Measurements from ENCODE around the gene LIX1.

LIX1 gene

DNA sequence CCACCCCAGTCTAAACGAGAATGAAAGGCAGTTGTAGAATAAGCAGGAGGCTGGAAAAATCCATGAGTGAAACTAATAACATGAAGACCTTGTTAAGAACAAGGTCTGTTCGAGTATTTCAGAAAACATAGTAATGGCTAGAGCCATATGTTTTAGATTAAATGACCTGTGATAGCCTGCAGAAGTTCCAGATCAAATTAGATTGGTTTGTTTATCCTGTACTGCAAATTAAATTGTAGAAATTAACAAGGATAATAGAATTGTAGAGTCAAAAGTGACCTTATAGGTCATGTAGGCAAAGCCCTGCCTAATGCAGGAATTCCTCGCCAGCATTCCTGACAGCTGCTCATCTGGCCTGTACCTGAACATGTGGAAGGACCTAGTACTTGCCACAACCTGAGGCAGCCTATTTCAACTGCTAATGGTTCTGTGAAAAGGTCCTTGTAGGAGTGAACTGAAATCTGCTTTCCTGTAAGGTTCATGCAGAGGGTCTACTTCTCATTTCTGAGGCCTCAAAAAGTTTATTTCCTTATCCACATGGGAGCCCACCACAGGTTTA, 17.2 kb downstream of the LIX1 start:
- Histone ChIP-seq H3K36me3 (ENCODE audit: control insufficient read depth, insufficient read depth, low read length) (no peaks in the 10 kb centered on the region), H3K27me3 (ENCODE audit: control insufficient read depth, insufficient read depth, low read length) (no peaks in the 10 kb centered on the region), H3K4me1 (ENCODE audit: control insufficient read depth, insufficient read depth, low read length) (no peaks in the 10 kb centered on the region), H3K4me3 (ENCODE audit: low read length) (no peak overlapping the region), H3K27ac (ENCODE audit: low read length) (no peak overlapping the region), H3K9me3 (ENCODE audit: control insufficient read depth, insufficient read depth, low read length) (no peaks in the 10 kb centered on the region)
- no CpG with 5 or more reads among the region's 3 CpGs for WGBS (ENCODE audit: insufficient coverage, insufficient read length)
- no peak for DNase-seq (ENCODE audit: low read depth, low spot score)

DNA sequence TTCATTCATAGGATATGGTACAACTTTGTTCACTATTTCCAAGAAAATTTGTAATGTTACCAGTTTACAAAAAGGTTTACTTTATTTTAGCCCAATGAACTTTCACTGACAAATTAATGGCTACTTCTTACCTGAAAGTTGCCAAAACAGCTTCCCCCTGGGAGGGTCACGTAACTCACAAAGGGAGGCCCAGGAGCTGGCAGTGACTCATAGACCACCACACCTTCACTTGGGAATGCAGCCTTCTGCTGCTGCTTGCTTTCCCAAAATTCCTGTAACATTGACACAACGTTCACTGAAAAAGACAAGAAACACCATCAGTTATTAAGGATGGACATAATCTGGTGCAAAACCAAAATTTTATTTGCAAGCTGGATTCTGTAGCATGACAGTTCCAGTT, 18.1 kb downstream of the LIX1 start:
- Histone ChIP-seq H3K4me3 (ENCODE audit: low read length) (no peak overlapping the region), H3K9me3 (ENCODE audit: control insufficient read depth, insufficient read depth, low read length) (no peaks in the 10 kb centered on the region), H3K36me3 (ENCODE audit: control insufficient read depth, insufficient read depth, low read length) (no peaks in the 10 kb centered on the region), H3K4me1 (ENCODE audit: control insufficient read depth, insufficient read depth, low read length) (no peaks in the 10 kb centered on the region), H3K27me3 (ENCODE audit: control insufficient read depth, insufficient read depth, low read length) (no peaks in the 10 kb centered on the region), H3K27ac (ENCODE audit: low read length) (no peak overlapping the region)
- DNase-seq (ENCODE audit: low read depth, low spot score): no peak
- WGBS (ENCODE audit: insufficient coverage, insufficient read length): no CpG with 5 or more reads among the region's 2 CpGs

DNA sequence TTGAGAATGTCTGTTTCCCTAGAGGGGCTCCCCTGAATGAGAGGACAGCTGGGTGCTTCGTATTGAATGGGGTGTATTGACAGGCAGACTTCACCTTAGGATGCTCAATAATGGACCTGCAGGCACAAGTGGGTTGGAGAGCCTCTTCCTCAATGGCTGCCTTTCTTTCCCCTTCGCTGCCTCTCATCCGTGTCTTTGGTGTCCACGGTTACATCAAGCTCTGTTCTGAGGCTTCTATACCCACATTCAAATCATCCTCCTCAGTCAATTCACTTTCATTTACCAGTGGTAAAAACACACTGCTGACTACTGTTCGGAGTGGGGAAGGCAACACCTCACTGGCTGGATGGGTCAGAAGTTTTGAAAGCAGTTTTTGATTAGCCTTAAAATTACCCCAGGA, 20.6 kb downstream of the LIX1 start:
- no peaks in the 10 kb centered on the region for H3K4me1 ChIP-seq (ENCODE audit: control insufficient read depth, insufficient read depth, low read length)
- H3K27me3 ChIP-seq (ENCODE audit: control insufficient read depth, insufficient read depth, low read length): no peaks in the 10 kb centered on the region
- no CpG with 5 or more reads among the region's 5 CpGs for WGBS (ENCODE audit: insufficient coverage, insufficient read length)
- H3K4me3 ChIP-seq (ENCODE audit: low read length): no peak overlapping the region
- no peaks in the 10 kb centered on the region for H3K9me3 ChIP-seq (ENCODE audit: control insufficient read depth, insufficient read depth, low read length)
- no peak for DNase-seq (ENCODE audit: low read depth, low spot score)
- H3K27ac ChIP-seq (ENCODE audit: low read length): no peak overlapping the region
- H3K36me3 ChIP-seq (ENCODE audit: control insufficient read depth, insufficient read depth, low read length): no peaks in the 10 kb centered on the region

DNA sequence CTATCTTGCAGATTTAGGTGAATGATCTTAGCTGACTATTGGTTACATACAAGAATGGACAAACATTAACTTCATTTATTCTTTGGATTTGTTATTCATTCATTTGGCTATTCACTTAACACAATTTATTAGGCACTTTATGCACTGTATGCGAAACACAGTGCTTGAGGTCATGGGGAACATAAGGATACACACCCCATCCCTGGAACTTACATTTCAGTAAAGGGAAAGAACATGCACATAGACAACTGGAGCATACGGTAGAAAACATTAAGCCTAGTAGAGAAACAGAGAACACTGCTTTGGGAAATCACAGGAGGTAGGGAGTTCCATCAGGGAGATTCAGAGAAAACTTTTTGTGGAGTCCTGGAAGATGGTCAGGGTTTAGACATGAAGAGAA, 22.2 kb downstream of the LIX1 start:
- H3K27ac ChIP-seq (ENCODE audit: low read length): no peak overlapping the region
- no peaks in the 10 kb centered on the region for H3K36me3 ChIP-seq (ENCODE audit: control insufficient read depth, insufficient read depth, low read length)
- no peaks in the 10 kb centered on the region for H3K27me3 ChIP-seq (ENCODE audit: control insufficient read depth, insufficient read depth, low read length)
- no peaks in the 10 kb centered on the region; the same call in 1 of the 2 replicates for H3K4me1 ChIP-seq (ENCODE audit: control insufficient read depth, insufficient read depth, low read length)
- H3K9me3 ChIP-seq (ENCODE audit: control insufficient read depth, insufficient read depth, low read length): no peaks in the 10 kb centered on the region
- H3K4me3 ChIP-seq (ENCODE audit: low read length): no peak overlapping the region
- no peak for DNase-seq (ENCODE audit: low read depth, low spot score)
- no CpG with 5 or more reads among the region's 2 CpGs for WGBS (ENCODE audit: insufficient coverage, insufficient read length)

DNA sequence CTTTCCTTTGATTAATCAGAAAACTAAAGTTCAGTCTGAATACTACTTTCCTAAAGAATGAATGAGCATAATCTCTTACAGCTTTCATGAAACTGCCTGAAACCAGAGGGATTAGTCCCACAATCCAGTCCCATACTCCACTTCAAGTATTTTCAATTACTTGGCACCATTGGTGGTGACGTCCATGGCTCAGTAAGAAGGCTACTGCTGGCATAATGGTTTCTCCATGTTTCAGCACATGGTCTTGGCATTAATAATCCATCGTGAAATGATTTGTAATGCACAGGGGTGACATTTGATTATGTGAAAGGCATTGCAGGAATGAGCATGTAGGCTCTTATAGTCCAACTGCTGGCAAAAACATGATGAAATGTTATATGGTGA, 23.4 kb downstream of the LIX1 start:
- Histone ChIP-seq H3K4me1 (ENCODE audit: control insufficient read depth, insufficient read depth, low read length) (no peaks in the 10 kb centered on the region; the same call in none of the 2 replicates), H3K27ac (ENCODE audit: low read length) (no peak overlapping the region), H3K9me3 (ENCODE audit: control insufficient read depth, insufficient read depth, low read length) (no peaks in the 10 kb centered on the region), H3K27me3 (ENCODE audit: control insufficient read depth, insufficient read depth, low read length) (no peaks in the 10 kb centered on the region), H3K36me3 (ENCODE audit: control insufficient read depth, insufficient read depth, low read length) (no peaks in the 10 kb centered on the region), H3K4me3 (ENCODE audit: low read length) (no peak overlapping the region)
- WGBS (ENCODE audit: insufficient coverage, insufficient read length): no CpG with 5 or more reads among the region's 2 CpGs
- no peak for DNase-seq (ENCODE audit: low read depth, low spot score)

DNA sequence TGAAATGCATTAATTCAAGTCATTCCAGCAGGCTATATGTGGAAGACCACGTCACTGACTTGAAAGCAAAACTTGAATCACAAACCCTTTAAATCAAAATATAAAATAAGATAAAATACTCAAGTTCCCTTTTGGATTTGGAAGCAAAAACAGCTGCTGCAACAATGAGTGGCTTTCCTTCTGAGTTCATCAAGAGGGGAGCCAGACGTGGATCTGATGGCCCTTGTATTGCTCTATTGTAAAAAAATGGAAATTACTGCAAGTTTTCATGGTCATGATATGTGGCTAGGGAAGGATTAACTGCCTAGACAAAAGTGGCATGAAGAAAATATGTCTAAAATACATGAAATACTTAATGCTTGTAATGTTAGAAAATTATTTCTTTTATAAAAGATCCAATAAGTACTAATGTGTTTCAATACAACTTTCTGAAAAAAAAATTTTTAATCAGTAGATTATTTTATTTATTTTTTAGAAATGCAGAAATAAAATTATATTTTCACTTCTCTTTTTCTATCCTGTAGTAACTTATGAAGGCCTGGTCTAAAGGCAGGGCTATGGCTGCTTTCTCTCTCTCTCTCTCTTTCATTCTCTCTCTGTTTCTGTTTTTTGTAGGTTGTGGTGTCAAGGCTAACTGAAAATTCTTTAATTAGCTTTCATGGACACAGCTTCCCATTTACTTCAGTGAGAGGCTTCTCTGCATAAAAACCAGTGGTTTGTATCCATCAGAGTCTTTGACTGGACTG, 24.0 kb downstream of the LIX1 start:
- Histone ChIP-seq H3K36me3 (ENCODE audit: control insufficient read depth, insufficient read depth, low read length) (no peaks in the 10 kb centered on the region), H3K27me3 (ENCODE audit: control insufficient read depth, insufficient read depth, low read length) (no peaks in the 10 kb centered on the region), H3K9me3 (ENCODE audit: control insufficient read depth, insufficient read depth, low read length) (no peaks in the 10 kb centered on the region), H3K4me1 (ENCODE audit: control insufficient read depth, insufficient read depth, low read length) (no peaks in the 10 kb centered on the region; the same call in none of the 2 replicates), H3K4me3 (ENCODE audit: low read length) (no peak overlapping the region), H3K27ac (ENCODE audit: low read length) (no peak overlapping the region)
- WGBS (ENCODE audit: insufficient coverage, insufficient read length): no CpG with 5 or more reads among the region's 2 CpGs
- DNase-seq (ENCODE audit: low read depth, low spot score): no peak

DNA sequence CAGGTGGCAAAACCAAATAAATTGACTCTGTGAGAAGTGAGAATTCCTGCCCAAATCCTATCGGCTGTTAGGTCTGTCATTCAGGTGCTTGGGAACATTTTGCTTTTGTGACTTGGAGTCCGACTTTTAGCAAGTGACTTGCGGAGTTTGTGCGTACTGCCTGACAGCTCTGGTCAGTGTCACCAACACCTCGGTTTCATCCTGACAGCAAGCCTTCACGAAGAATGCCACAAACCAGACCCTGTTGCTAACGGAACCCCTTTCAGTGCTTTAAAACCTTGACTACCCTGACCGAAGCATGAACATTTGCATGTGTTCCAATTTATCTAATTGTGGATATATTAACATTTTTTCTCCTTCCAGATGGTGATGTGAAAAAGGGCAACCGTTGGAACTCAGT, 26.5 kb downstream of the LIX1 start:
- DNase-seq (ENCODE audit: low read depth, low spot score): no peak
- Histone ChIP-seq H3K9me3 (ENCODE audit: control insufficient read depth, insufficient read depth, low read length) (no peaks in the 10 kb centered on the region), H3K4me1 (ENCODE audit: control insufficient read depth, insufficient read depth, low read length) (no peaks in the 10 kb centered on the region; the same call in none of the 2 replicates), H3K4me3 (ENCODE audit: low read length) (no peak overlapping the region), H3K27me3 (ENCODE audit: control insufficient read depth, insufficient read depth, low read length) (no peaks in the 10 kb centered on the region), H3K27ac (ENCODE audit: low read length) (no peak overlapping the region), H3K36me3 (ENCODE audit: control insufficient read depth, insufficient read depth, low read length) (no peaks in the 10 kb centered on the region)
- no CpG with 5 or more reads among the region's 9 CpGs for WGBS (ENCODE audit: insufficient coverage, insufficient read length)

DNA sequence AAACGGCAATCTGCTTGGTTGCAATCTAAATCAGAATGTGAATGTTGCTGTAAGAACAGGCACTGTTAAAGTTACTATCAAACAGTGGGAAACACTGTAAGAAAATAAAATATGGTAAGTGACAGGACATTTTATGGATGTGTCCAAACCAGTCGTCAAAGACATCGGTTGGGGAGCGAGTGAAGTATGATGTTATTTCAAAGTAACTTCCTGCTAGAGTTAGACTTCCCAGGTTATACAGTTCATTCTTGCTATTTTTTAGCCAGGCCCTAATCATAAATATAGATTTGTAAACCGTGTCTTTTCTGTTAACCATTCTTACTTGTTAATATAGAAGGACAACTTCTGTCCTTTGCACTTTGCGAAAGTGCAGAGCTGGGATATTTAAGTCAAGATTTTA, 30.2 kb downstream of the LIX1 start:
- Histone ChIP-seq H3K36me3 (ENCODE audit: control insufficient read depth, insufficient read depth, low read length) (no peaks in the 10 kb centered on the region), H3K27ac (ENCODE audit: low read length) (no peak overlapping the region), H3K27me3 (ENCODE audit: control insufficient read depth, insufficient read depth, low read length) (no peaks in the 10 kb centered on the region), H3K4me1 (ENCODE audit: control insufficient read depth, insufficient read depth, low read length) (no peaks in the 10 kb centered on the region; the same call in none of the 2 replicates), H3K9me3 (ENCODE audit: control insufficient read depth, insufficient read depth, low read length) (no peaks in the 10 kb centered on the region), H3K4me3 (ENCODE audit: low read length) (no peak overlapping the region)
- DNase-seq (ENCODE audit: low read depth, low spot score): no peak
- no CpG with 5 or more reads among the region's 6 CpGs for WGBS (ENCODE audit: insufficient coverage, insufficient read length)

DNA sequence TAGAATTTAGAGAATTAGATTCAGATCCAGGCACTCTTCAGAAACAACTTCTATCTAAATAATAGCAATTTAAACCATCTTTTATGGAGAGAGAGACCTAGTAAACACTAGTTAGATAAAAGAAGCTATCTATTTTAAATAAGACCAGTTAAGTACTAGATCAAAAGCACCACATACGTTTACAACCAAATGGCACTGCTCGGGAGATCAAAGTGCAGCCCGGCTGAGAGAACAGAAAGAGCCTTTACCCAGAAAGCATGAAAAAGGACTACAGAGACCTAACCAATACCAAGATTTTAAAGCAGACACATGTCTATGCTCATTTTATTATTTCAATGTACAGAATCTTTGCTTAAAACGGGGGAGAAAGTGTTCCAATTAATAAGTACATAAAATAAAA, 30.8 kb downstream of the LIX1 start:
- no peaks in the 10 kb centered on the region for H3K36me3 ChIP-seq (ENCODE audit: control insufficient read depth, insufficient read depth, low read length)
- no peaks in the 10 kb centered on the region for H3K27me3 ChIP-seq (ENCODE audit: control insufficient read depth, insufficient read depth, low read length)
- WGBS (ENCODE audit: insufficient coverage, insufficient read length): no CpG with 5 or more reads among the region's 4 CpGs
- no peak overlapping the region for H3K27ac ChIP-seq (ENCODE audit: low read length)
- no peak overlapping the region for H3K4me3 ChIP-seq (ENCODE audit: low read length)
- H3K4me1 ChIP-seq (ENCODE audit: control insufficient read depth, insufficient read depth, low read length): no peaks in the 10 kb centered on the region; the same call in none of the 2 replicates
- DNase-seq (ENCODE audit: low read depth, low spot score): no peak
- no peaks in the 10 kb centered on the region for H3K9me3 ChIP-seq (ENCODE audit: control insufficient read depth, insufficient read depth, low read length)

DNA sequence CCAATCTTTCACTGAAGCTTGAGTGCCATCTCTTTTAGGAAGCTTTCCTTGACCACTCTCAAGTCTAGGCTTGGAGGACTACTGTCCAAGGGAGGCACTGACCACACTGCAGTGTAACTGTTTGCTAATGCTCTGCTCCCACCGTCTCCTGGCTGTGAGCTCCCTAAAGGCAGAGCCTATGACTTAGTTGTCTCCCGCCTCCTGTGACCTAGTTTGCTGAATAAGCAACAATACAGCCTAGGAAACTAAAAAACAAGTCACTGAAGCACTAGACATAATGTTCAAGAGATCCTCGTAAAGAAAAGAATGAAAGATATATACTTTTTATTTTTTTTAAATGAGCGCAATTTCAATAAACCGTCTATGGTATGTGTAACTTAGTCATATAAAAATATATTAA, 31.4 kb downstream of the LIX1 start:
- Histone ChIP-seq H3K36me3 (ENCODE audit: control insufficient read depth, insufficient read depth, low read length) (no peaks in the 10 kb centered on the region), H3K4me3 (ENCODE audit: low read length) (no peak overlapping the region), H3K27me3 (ENCODE audit: control insufficient read depth, insufficient read depth, low read length) (no peaks in the 10 kb centered on the region), H3K27ac (ENCODE audit: low read length) (no peak overlapping the region), H3K9me3 (ENCODE audit: control insufficient read depth, insufficient read depth, low read length) (no peaks in the 10 kb centered on the region), H3K4me1 (ENCODE audit: control insufficient read depth, insufficient read depth, low read length) (no peaks in the 10 kb centered on the region; the same call in none of the 2 replicates)
- no CpG with 5 or more reads among the region's 5 CpGs for WGBS (ENCODE audit: insufficient coverage, insufficient read length)
- DNase-seq (ENCODE audit: low read depth, low spot score): no peak

DNA sequence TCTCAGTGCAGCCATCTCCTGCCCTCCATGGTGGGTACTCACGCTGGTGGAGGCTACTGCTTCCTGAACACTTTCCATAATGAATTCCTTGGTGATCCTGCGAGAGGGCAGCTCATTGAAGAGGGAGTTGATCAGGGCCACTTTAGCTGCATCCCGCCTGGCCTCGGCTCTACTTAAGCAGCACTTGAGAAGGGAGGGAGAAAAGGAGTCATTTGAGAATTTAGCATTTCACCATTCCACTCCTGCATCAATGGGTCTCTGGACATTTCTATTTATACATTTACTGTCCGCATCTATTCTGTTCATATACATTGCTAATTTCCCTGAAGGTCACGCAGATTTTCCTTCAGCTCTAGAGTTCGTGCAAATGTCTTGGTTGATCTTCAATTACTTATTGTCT, 35.1 kb downstream of the LIX1 start:
- Histone ChIP-seq H3K9me3 (ENCODE audit: control insufficient read depth, insufficient read depth, low read length) (no peaks in the 10 kb centered on the region), H3K4me3 (ENCODE audit: low read length) (no peak overlapping the region), H3K27ac (ENCODE audit: low read length) (no peak overlapping the region), H3K36me3 (ENCODE audit: control insufficient read depth, insufficient read depth, low read length) (no peaks in the 10 kb centered on the region), H3K27me3 (ENCODE audit: control insufficient read depth, insufficient read depth, low read length) (no peaks in the 10 kb centered on the region), H3K4me1 (ENCODE audit: control insufficient read depth, insufficient read depth, low read length) (no peaks in the 10 kb centered on the region; the same call in 1 of the 2 replicates)
- no CpG with 5 or more reads among the region's 7 CpGs for WGBS (ENCODE audit: insufficient coverage, insufficient read length)
- DNase-seq (ENCODE audit: low read depth, low spot score): no peak
